Prostate gland (tissue), 2 donors: ENCODE measurements around the gene BPTF. TPM values are rescaled to one million over a fixed set of nuclear protein-coding genes. Genes with fewer than 3 reads are reported as not detected.
"Not testable (repeated sequence)": the region's sequence is repeated elsewhere in the genome, so short reads cannot be mapped to it uniquely, and the experiment has no call there.

Source experiments
- DNase-seq: peaks from one replicate; pipeline ENCODE4 v3.0.0-alpha.2; 2019; ENCODE audit warnings: low spot score
- H3K27ac ChIP-seq, 2 donors: fragments of 200-600 bp; sonication (generic); 2 replicates each; pipeline ENCODE4 v1.5.1; 2017 to 2019
- H3K27me3 ChIP-seq: fragments of 200-600 bp; sonication (generic); replicated peaks from 2 replicates; pipeline ENCODE4 v1.5.1; 2019; ENCODE audit not compliant: insufficient read depth
- H3K36me3 ChIP-seq, 2 donors: fragments of 200-600 bp; sonication (generic); 1 replicate in 1 of 2; 2 replicates in 1 of 2; pipeline versions ENCODE4 v1.5.1 to v1.8.1; 2017 to 2019
- H3K4me1 ChIP-seq: fragments of 200-600 bp; sonication (generic); replicated peaks from 2 replicates; pipeline ENCODE4 v1.5.1; 2019
- H3K4me3 ChIP-seq, 2 donors: fragments of 200-600 bp; sonication (generic); 2 replicates each; pipeline ENCODE4 v1.5.1; 2017 to 2019
- H3K9me3 ChIP-seq: fragments of 200-600 bp; sonication (generic); 2 replicates; pipeline ENCODE4 v1.5.1; 2017
- POLR2A ChIP-seq: fragments of 450-650 bp; IDR thresholded peaks from one replicate; pipeline ENCODE4 v1.6.1; 2016; ENCODE audit warnings: antibody characterized with exemption, mild to moderate bottlenecking
- POLR2AphosphoS5 ChIP-seq: sonication (generic); formaldehyde crosslinking; IDR thresholded peaks from one replicate; pipeline ENCODE4 v1.6.1; 2017; ENCODE audit warnings: antibody characterized with exemption
- WGBS: methylation state at CpG from one replicate; pipeline ENCODE4 v1.1.5; 2018; 5-methylcytosine and 5-hydroxymethylcytosine counted together
- intact Hi-C: fragments of 100-400 bp; cut with DNase I; formaldehyde crosslinking; loops from one replicate; pipeline ENCODE4 v1.14.2; 2022
- total RNA-seq, 2 donors: library from RNA; depleted of rRNA; stranded (reverse); fragments of >200 nt; gene quantifications; one replicate each; pipeline ENCODE4 v1.1.0, GENCODE V29; 2016
- TF ChIP-seq, protein P1 (sequence below), 4 experiments: fragments of 200-600 bp in 2 of 4; fragments of 450-650 bp in 2 of 4; sonication (generic) in 2 of 4; IDR thresholded peaks; 1 replicate in 3 of 4; 2 replicates in 1 of 4; pipeline ENCODE4 v1.5.1; 2016 to 2019; ENCODE audit warnings: antibody characterized with exemption in 4 of 4, mild to moderate bottlenecking in 2 of 4, moderate library complexity in 2 of 4

BPTF gene
- total RNA-seq, 2 donors from 2014 or later = 70.5 to 138 TPM

- intact Hi-C loops = no loop called here
- WGBS = 95% methylated on average over 2 of the region's 2 CpGs
- Histone ChIP-seq H3K9me3 (no peaks in the 10 kb centered on the region), H3K27me3 (no peaks in the 10 kb centered on the region), H3K36me3 (no peaks in the 10 kb centered on the region), H3K4me1 (no peaks in the 10 kb centered on the region), H3K4me3 (no peak overlapping the region), H3K27ac (no peak overlapping the region)
- DNase-seq = no peak
- TF ChIP-seq, protein P1, sequence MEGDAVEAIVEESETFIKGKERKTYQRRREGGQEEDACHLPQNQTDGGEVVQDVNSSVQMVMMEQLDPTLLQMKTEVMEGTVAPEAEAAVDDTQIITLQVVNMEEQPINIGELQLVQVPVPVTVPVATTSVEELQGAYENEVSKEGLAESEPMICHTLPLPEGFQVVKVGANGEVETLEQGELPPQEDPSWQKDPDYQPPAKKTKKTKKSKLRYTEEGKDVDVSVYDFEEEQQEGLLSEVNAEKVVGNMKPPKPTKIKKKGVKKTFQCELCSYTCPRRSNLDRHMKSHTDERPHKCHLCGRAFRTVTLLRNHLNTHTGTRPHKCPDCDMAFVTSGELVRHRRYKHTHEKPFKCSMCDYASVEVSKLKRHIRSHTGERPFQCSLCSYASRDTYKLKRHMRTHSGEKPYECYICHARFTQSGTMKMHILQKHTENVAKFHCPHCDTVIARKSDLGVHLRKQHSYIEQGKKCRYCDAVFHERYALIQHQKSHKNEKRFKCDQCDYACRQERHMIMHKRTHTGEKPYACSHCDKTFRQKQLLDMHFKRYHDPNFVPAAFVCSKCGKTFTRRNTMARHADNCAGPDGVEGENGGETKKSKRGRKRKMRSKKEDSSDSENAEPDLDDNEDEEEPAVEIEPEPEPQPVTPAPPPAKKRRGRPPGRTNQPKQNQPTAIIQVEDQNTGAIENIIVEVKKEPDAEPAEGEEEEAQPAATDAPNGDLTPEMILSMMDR (IDR thresholded peaks at IDR 0.05) = no peak
- TF ChIP-seq POLR2A (no peak), POLR2AphosphoS5 (no peak)
These were observed 16.7 kb downstream of the BPTF start for GRCh38 chr17:67841992-67842391.

DNA sequence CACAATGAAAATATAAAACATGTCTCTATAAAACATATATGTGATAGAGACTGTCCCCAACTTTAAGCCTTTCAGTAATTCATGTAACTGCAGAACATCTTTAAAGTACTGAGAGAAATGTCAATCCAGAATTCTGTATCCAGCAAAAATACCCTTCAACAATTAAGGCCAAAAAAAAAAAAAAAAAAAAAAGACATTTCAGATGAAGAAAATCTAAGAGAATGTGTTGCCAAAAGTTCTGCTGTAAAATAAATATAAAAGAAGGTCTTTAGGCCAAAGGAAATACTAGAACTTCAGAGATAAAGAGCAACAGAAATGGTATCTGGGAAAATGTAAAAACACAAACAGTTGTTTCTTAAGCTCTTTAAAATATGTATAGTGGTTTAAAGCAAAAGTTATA is 17.3 kb downstream of the BPTF start:
- Histone ChIP-seq H3K4me1 (no peaks in the 10 kb centered on the region), H3K27ac (no peak overlapping the region), H3K36me3 (no peaks in the 10 kb centered on the region), H3K4me3 (no peak overlapping the region), H3K27me3 (no peaks in the 10 kb centered on the region), H3K9me3 (no peaks in the 10 kb centered on the region)
- DNase-seq = no peak
- TF ChIP-seq POLR2A (no peak), POLR2AphosphoS5 (no peak)
- TF ChIP-seq, protein P1 (IDR thresholded peaks at IDR 0.05) = no peak
- intact Hi-C loops = no loop called here

- WGBS = 88% methylated on average over 5 of the region's 5 CpGs
- no peak for TF ChIP-seq POLR2A
- TF ChIP-seq, protein P1 (IDR thresholded peaks at IDR 0.05) = no peak
- no peak for TF ChIP-seq POLR2AphosphoS5
- intact Hi-C loops = no loop called here
These were observed 20.1 kb downstream of the BPTF start for GRCh38 chr17:67845374-67845773.

DNA sequence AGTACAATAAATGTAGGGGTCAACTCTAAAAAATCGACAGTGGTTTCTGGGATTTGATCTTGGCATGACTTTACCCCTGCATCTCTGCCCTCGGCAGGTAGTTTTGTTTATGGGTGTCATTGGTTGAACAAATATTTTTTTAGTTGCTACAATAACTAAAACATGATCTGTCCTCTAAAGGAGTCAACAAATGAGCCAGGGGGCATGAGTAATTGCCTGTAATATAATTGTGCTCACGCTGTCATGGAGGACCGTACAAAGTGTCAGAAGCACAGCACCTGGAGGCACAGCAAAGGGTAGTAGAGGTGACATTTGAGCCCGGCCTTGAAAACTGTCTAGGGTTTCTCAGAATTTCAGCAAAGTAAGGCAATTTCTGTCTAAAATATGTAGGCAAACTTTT is 22.9 kb downstream of the BPTF start:
- 74% methylated on average over 5 of the region's 5 CpGs for WGBS
- H3K36me3 ChIP-seq, intact Hi-C loops, DNase-seq, H3K4me1 ChIP-seq, H3K27me3 ChIP-seq, H3K27ac ChIP-seq, H3K9me3 ChIP-seq, H3K4me3 ChIP-seq: not testable (repeated sequence)

More at GRCh38 chr17:67845374-67845773, 20.1 kb downstream of the BPTF start:
- Histone ChIP-seq H3K9me3 (no peaks in the 10 kb centered on the region), H3K4me1 (no peaks in the 10 kb centered on the region), H3K36me3 (no peaks in the 10 kb centered on the region), H3K27ac (no peak overlapping the region), H3K4me3 (no peak overlapping the region), H3K27me3 (no peaks in the 10 kb centered on the region)
- no peak for DNase-seq

DNA sequence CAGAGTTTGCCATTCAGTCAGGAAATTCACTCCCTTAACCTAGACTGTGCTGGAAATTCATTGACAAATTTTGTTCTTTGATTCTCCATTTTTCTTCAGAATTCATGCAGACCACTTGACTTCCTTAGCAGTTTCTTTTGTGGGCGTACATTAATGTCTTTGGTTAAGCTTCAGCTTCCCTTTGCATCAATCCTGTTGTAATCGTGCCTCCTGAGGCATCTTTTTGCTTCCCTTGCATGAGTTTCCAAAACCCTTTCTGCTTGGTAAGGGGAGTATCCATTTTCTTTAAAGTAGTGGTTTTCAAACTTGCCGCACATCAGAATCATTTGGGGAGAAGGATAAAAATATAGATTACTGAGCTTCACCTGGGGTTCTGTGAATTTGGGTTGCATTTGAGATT is 23.5 kb downstream of the BPTF start:
- intact Hi-C loops, H3K27ac ChIP-seq, H3K27me3 ChIP-seq, H3K4me3 ChIP-seq, H3K4me1 ChIP-seq, H3K9me3 ChIP-seq, H3K36me3 ChIP-seq, DNase-seq: not testable (repeated sequence)
- WGBS = 94% methylated on average over 3 of the region's 3 CpGs

DNA sequence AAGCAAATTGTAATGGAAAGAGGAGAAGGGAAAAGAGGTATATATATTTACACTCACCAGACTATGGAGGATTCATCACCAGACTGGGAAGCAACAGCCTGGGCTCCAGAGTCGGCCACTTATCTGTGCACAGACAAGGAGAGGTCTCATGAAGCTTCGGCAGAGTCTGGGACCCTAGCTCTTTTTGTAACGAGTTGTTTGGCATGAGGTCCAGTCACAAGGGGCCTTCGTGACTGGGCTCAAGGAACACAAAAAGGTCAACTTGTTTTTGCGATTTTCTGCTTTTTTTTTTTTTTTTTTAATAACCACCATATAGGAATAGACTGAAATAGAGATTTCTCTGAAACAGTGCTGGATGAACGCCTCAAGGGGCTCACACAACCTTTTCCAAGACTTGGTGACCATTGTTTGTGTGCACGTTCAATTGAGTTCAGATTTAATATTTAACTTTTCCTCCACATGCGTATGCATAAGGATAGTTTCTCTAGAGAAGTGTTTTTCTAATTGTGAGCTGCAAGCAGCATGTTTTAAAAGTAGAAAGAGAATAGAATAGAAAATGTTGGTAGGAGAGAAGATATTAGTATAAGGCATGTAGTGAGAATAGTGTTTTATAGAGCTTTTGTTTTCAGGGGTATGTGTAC is 25.8 kb downstream of the BPTF start:
- no peaks in the 10 kb centered on the region for H3K9me3 ChIP-seq
- 70% methylated on average over 8 of the region's 8 CpGs for WGBS
- no peaks in the 10 kb centered on the region for H3K4me1 ChIP-seq
- TF ChIP-seq POLR2A (no peak), POLR2AphosphoS5 (no peak)
- TF ChIP-seq, protein P1 (IDR thresholded peaks at IDR 0.05) = no peak
- no peak overlapping the region for H3K27ac ChIP-seq
- H3K27me3 ChIP-seq = no peaks in the 10 kb centered on the region
- no peak overlapping the region for H3K4me3 ChIP-seq
- DNase-seq = no peak
- H3K36me3 ChIP-seq = no peaks in the 10 kb centered on the region
- intact Hi-C loops = no loop called here
